H1 (cell line): ENCODE data around the gene DTX3.

Experiments
- GABPA ChIP-seq: IDR thresholded peaks from 2 replicates; pipeline ENCODE4 v1.6.1; 2011; ENCODE audit warnings: mild to moderate bottlenecking, low read length, moderate library complexity, borderline replicate concordance; ENCODE audit not compliant: insufficient read depth
- MAX ChIP-seq: IDR thresholded peaks from 2 replicates; pipeline ENCODE4 v1.6.1; 2012; ENCODE audit warnings: inconsistent platforms
- POLR2A ChIP-seq, 2 experiments: IDR thresholded peaks; 1 replicate in 1 of 2; 2 replicates in 1 of 2; pipeline ENCODE4 v1.6.1; 2011; ENCODE audit warnings: low read depth in 2 of 2, low read length in 2 of 2, mild to moderate bottlenecking in 2 of 2; ENCODE audit errors: control extremely low read depth in 1 of 2

- TF ChIP-seq GABPA (no peak), POLR2A (IDR thresholded peaks at IDR 0.05; ENCODE audit: control extremely low read depth in 1 of 2, low read depth in 2 of 2, low read length in 2 of 2) (no peak), MAX (no peak)
Observed at GRCh38 chr12:57614948-57615500, 10.4 kb downstream of the DTX3 start.
